Neutrophil (primary cell): ENCODE measurements around the gene CNTNAP2.

Source experiments
- H3K27ac ChIP-seq: fragments of 200-600 bp; sonication (generic); 2 replicates; pipeline ENCODE4 v1.5.1; 2016; ENCODE audit warnings: mild to moderate bottlenecking, moderate library complexity
- H3K27me3 ChIP-seq: fragments of 200-600 bp; sonication (generic); 2 replicates; pipeline ENCODE4 v1.6.0; 2016; ENCODE audit warnings: mild to moderate bottlenecking
- H3K36me3 ChIP-seq: fragments of 200-600 bp; sonication (generic); 2 replicates; pipeline ENCODE4 v1.5.1; 2017
- H3K4me1 ChIP-seq, 2 experiments: fragments of 200-600 bp in 1 of 2; sonication (generic) in 1 of 2; 1 replicate in 1 of 2; 2 replicates in 1 of 2; pipeline versions ENCODE4 v1.5.1 to v1.6.1; 2013 to 2016; ENCODE audit warnings: low read depth in 1 of 2, low read length in 1 of 2, mild to moderate bottlenecking in 1 of 2, moderate library complexity in 1 of 2; ENCODE audit not compliant: control insufficient read depth in 1 of 2, insufficient read depth in 1 of 2
- H3K4me3 ChIP-seq, 2 experiments: fragments of 200-600 bp in 1 of 2; sonication (generic) in 1 of 2; 1 replicate in 1 of 2; 2 replicates in 1 of 2; pipeline ENCODE4 v1.5.1; 2013 to 2016; ENCODE audit warnings: low read depth in 1 of 2, low read length in 1 of 2, mild to moderate bottlenecking in 1 of 2, moderate library complexity in 1 of 2
- H3K9me3 ChIP-seq: fragments of 200-600 bp; sonication (generic); 2 replicates; pipeline ENCODE4 v1.5.1; 2016
- CTCF ChIP-seq: fragments of 200-600 bp; sonication (generic); IDR thresholded peaks from 2 replicates; pipeline ENCODE4 v1.5.1; 2016; ENCODE audit warnings: antibody characterized with exemption

CNTNAP2 gene

GRCh38 chr7:147759327-147759943 lies 1642.8 kb downstream of the CNTNAP2 start:
- H3K4me1 ChIP-seq, result no peaks in the 10 kb centered on the region
- no peaks in the 10 kb centered on the region for H3K27me3 ChIP-seq
- H3K4me3 ChIP-seq, result no peak overlapping the region
- H3K27ac ChIP-seq, result no peak overlapping the region
- H3K9me3 ChIP-seq, result no peaks in the 10 kb centered on the region
- TF ChIP-seq CTCF, result no peak
- no peaks in the 10 kb centered on the region for H3K36me3 ChIP-seq

GRCh38 chr7:147765301-147765700 lies 1648.7 kb downstream of the CNTNAP2 start:
- no peaks in the 10 kb centered on the region for H3K36me3 ChIP-seq
- no peaks in the 10 kb centered on the region for H3K27me3 ChIP-seq
- H3K9me3 ChIP-seq, result no peaks in the 10 kb centered on the region
- H3K4me3 ChIP-seq, result no peak overlapping the region
- H3K4me1 ChIP-seq, result no peaks in the 10 kb centered on the region
- no peak for TF ChIP-seq CTCF
- H3K27ac ChIP-seq, result no peak overlapping the region

GRCh38 chr7:147771344-147771743 lies 1654.7 kb downstream of the CNTNAP2 start:
- no peak for TF ChIP-seq CTCF
- no peak overlapping the region for H3K4me3 ChIP-seq

GRCh38 chr7:147774461-147774860 lies 1657.9 kb downstream of the CNTNAP2 start:
- Histone ChIP-seq H3K4me3 (no peak overlapping the region), H3K27ac (no peak overlapping the region), H3K9me3 (no peaks in the 10 kb centered on the region), H3K36me3 (no peaks in the 10 kb centered on the region), H3K27me3 (no peaks in the 10 kb centered on the region), H3K4me1 (no peaks in the 10 kb centered on the region)
- no peak for TF ChIP-seq CTCF

More at GRCh38 chr7:147771344-147771743, 1654.7 kb downstream of the CNTNAP2 start:
- H3K36me3 ChIP-seq, result no peaks in the 10 kb centered on the region
- no peak overlapping the region for H3K27ac ChIP-seq
- no peaks in the 10 kb centered on the region for H3K27me3 ChIP-seq
- H3K4me1 ChIP-seq, result no peaks in the 10 kb centered on the region
- no peaks in the 10 kb centered on the region for H3K9me3 ChIP-seq

GRCh38 chr7:147775516-147776284 lies 1659.1 kb downstream of the CNTNAP2 start:
- H3K36me3 ChIP-seq, result no peaks in the 10 kb centered on the region
- no peaks in the 10 kb centered on the region for H3K9me3 ChIP-seq
- no peak overlapping the region for H3K4me3 ChIP-seq
- no peak overlapping the region for H3K27ac ChIP-seq
- H3K27me3 ChIP-seq, result no peaks in the 10 kb centered on the region
- H3K4me1 ChIP-seq, result no peaks in the 10 kb centered on the region
- TF ChIP-seq CTCF, result no peak
